K562 (cell line): Measurements from ENCODE around the gene OCIAD1. TPM values are rescaled to one million over a fixed set of nuclear protein-coding genes. Genes with fewer than 3 reads are reported as not detected.

Source experiments
- CREBBP ChIP-seq: IDR thresholded peaks from one replicate; pipeline ENCODE4 v1.6.1; 2012; ENCODE audit warnings: low read depth, mild to moderate bottlenecking, control low read depth, inconsistent platforms, low read length
- GATAD2B ChIP-seq: fragments of 450-650 bp; IDR thresholded peaks from 2 replicates; pipeline ENCODE4 v1.6.1; 2017; ENCODE audit warnings: mild to moderate bottlenecking, borderline replicate concordance
- HLTF ChIP-seq: fragments of 450-650 bp; IDR thresholded peaks from 2 replicates; pipeline ENCODE4 v1.6.1; 2016
- KDM5B ChIP-seq: fragments of 200-600 bp; sonication (generic); IDR thresholded peaks from 2 replicates; pipeline ENCODE4 v1.6.1; 2012; ENCODE audit warnings: low read depth, mild to moderate bottlenecking, moderate library complexity, low read length, control low read depth, inconsistent platforms; ENCODE audit not compliant: insufficient replicate concordance
- POLR2AphosphoS2 ChIP-seq: IDR thresholded peaks from 2 replicates; pipeline ENCODE4 v1.6.1; 2012; ENCODE audit warnings: low read length, improper control_type of control experiment
- PPARD ChIP-seq: fragments of 250-450 bp; sonication (Bioruptor Pico); IDR thresholded peaks from 2 replicates; pipeline ENCODE4 v1.8.0; 2022; ENCODE audit warnings: inconsistent platforms, mild to moderate bottlenecking, moderate library complexity
- U2AF1 ChIP-seq: fragments of 200-400 bp; formaldehyde crosslinking; optimal IDR thresholded peaks from 2 replicates; pipeline ENCODE3; 2017; ENCODE audit warnings: mild to moderate bottlenecking, low read depth, low read length, moderate library complexity
- ZNF764 ChIP-seq: fragments of 250-450 bp; sonication (Bioruptor Pico); IDR thresholded peaks from 2 replicates; pipeline ENCODE4 v1.4.0; 2020; ENCODE audit warnings: low read depth, mild to moderate bottlenecking, moderate library complexity
- polyA plus RNA-seq, 8 experiments: library from polyadenylated mRNA; depleted of rRNA in 4 of 8; stranded (reverse) in 5 of 8; unstranded in 3 of 8; fragments of >200 nt; fragmentation: Nextera tagmentation in 2 of 8; fragmentation: Illumina TruSeq in 1 of 8; extraction: Ambion mirVana in 2 of 8; extraction: Trizol in 1 of 8; gene quantifications; 2 replicates each; pipeline versions ENCODE4 v1.2.1 to v1.2.3, GENCODE V29; 2011 to 2014; ENCODE audit warnings: inconsistent platforms in 1 of 8, missing spikeins in 1 of 8
- total RNA-seq, 7 experiments: library from RNA; depleted of rRNA in 6 of 7; stranded (reverse); fragments of >200 nt in 6 of 7; fragmentation: Illumina TruSeq in 2 of 7; extraction: Trizol in 2 of 7; gene quantifications; 2 replicates each; pipeline versions ENCODE4 v1.2.1 to v1.2.3, GENCODE V29; 2011 to 2021; ENCODE audit warnings: low replicate concordance in 1 of 7
- TF ChIP-seq, protein P1 (sequence below): fragments of 450-650 bp; IDR thresholded peaks from 2 replicates; pipeline ENCODE4 v1.6.1; 2016; ENCODE audit warnings: borderline replicate concordance
- TF ChIP-seq, protein P2 (sequence below): fragments of 200-600 bp; sonication (generic); IDR thresholded peaks from one replicate; pipeline ENCODE4 v1.6.1; 2012; ENCODE audit warnings: mild to moderate bottlenecking, low read depth, low read length, inconsistent platforms

The OCIAD1 gene
- total and polyA plus RNA-seq, 9 of the 15 experiments (the other 6 are each of a cell fraction or from before 2014, with no cell fraction given), result 99.0 to 358 (median 196) TPM

GRCh38 chr4:48830706-48831531 lies at the start of gene OCIAD1 (continued):
- TF ChIP-seq, protein P1, sequence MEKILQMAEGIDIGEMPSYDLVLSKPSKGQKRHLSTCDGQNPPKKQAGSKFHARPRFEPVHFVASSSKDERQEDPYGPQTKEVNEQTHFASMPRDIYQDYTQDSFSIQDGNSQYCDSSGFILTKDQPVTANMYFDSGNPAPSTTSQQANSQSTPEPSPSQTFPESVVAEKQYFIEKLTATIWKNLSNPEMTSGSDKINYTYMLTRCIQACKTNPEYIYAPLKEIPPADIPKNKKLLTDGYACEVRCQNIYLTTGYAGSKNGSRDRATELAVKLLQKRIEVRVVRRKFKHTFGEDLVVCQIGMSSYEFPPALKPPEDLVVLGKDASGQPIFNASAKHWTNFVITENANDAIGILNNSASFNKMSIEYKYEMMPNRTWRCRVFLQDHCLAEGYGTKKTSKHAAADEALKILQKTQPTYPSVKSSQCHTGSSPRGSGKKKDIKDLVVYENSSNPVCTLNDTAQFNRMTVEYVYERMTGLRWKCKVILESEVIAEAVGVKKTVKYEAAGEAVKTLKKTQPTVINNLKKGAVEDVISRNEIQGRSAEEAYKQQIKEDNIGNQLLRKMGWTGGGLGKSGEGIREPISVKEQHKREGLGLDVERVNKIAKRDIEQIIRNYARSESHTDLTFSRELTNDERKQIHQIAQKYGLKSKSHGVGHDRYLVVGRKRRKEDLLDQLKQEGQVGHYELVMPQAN, result peak; percentile 88
- peak; percentile 48 for TF ChIP-seq KDM5B
- no peak for TF ChIP-seq PPARD (CRISPR knock-in tag)
- no peak for TF ChIP-seq GATAD2B
- TF ChIP-seq U2AF1, result no peak
- peak; percentile 93 for TF ChIP-seq HLTF
- TF ChIP-seq, protein P2, sequence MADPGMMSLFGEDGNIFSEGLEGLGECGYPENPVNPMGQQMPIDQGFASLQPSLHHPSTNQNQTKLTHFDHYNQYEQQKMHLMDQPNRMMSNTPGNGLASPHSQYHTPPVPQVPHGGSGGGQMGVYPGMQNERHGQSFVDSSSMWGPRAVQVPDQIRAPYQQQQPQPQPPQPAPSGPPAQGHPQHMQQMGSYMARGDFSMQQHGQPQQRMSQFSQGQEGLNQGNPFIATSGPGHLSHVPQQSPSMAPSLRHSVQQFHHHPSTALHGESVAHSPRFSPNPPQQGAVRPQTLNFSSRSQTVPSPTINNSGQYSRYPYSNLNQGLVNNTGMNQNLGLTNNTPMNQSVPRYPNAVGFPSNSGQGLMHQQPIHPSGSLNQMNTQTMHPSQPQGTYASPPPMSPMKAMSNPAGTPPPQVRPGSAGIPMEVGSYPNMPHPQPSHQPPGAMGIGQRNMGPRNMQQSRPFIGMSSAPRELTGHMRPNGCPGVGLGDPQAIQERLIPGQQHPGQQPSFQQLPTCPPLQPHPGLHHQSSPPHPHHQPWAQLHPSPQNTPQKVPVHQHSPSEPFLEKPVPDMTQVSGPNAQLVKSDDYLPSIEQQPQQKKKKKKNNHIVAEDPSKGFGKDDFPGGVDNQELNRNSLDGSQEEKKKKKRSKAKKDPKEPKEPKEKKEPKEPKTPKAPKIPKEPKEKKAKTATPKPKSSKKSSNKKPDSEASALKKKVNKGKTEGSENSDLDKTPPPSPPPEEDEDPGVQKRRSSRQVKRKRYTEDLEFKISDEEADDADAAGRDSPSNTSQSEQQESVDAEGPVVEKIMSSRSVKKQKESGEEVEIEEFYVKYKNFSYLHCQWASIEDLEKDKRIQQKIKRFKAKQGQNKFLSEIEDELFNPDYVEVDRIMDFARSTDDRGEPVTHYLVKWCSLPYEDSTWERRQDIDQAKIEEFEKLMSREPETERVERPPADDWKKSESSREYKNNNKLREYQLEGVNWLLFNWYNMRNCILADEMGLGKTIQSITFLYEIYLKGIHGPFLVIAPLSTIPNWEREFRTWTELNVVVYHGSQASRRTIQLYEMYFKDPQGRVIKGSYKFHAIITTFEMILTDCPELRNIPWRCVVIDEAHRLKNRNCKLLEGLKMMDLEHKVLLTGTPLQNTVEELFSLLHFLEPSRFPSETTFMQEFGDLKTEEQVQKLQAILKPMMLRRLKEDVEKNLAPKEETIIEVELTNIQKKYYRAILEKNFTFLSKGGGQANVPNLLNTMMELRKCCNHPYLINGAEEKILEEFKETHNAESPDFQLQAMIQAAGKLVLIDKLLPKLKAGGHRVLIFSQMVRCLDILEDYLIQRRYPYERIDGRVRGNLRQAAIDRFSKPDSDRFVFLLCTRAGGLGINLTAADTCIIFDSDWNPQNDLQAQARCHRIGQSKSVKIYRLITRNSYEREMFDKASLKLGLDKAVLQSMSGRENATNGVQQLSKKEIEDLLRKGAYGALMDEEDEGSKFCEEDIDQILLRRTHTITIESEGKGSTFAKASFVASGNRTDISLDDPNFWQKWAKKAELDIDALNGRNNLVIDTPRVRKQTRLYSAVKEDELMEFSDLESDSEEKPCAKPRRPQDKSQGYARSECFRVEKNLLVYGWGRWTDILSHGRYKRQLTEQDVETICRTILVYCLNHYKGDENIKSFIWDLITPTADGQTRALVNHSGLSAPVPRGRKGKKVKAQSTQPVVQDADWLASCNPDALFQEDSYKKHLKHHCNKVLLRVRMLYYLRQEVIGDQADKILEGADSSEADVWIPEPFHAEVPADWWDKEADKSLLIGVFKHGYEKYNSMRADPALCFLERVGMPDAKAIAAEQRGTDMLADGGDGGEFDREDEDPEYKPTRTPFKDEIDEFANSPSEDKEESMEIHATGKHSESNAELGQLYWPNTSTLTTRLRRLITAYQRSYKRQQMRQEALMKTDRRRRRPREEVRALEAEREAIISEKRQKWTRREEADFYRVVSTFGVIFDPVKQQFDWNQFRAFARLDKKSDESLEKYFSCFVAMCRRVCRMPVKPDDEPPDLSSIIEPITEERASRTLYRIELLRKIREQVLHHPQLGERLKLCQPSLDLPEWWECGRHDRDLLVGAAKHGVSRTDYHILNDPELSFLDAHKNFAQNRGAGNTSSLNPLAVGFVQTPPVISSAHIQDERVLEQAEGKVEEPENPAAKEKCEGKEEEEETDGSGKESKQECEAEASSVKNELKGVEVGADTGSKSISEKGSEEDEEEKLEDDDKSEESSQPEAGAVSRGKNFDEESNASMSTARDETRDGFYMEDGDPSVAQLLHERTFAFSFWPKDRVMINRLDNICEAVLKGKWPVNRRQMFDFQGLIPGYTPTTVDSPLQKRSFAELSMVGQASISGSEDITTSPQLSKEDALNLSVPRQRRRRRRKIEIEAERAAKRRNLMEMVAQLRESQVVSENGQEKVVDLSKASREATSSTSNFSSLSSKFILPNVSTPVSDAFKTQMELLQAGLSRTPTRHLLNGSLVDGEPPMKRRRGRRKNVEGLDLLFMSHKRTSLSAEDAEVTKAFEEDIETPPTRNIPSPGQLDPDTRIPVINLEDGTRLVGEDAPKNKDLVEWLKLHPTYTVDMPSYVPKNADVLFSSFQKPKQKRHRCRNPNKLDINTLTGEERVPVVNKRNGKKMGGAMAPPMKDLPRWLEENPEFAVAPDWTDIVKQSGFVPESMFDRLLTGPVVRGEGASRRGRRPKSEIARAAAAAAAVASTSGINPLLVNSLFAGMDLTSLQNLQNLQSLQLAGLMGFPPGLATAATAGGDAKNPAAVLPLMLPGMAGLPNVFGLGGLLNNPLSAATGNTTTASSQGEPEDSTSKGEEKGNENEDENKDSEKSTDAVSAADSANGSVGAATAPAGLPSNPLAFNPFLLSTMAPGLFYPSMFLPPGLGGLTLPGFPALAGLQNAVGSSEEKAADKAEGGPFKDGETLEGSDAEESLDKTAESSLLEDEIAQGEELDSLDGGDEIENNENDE, result no peak
- TF ChIP-seq CREBBP, result no peak
- no peak for TF ChIP-seq POLR2AphosphoS2
- no peak for TF ChIP-seq ZNF764 (CRISPR knock-in tag)
